ENCODE results near the gene CPLX4. TPM values are rescaled to one million over a fixed set of nuclear protein-coding genes. Genes with fewer than 3 reads are reported as not detected.

Gene CPLX4
- polyA plus RNA-seq: not detected

- Histone ChIP-seq H3K27me3 (ENCODE audit: control insufficient read depth in 1 of 2, insufficient read depth in 2 of 2, low read length in 2 of 2) (no peaks in the 10 kb centered on the region), H3K36me3 (ENCODE audit: control insufficient read depth in 2 of 2, insufficient read depth in 2 of 2, low read length in 1 of 2) (no peaks in the 10 kb centered on the region), H3K4me1 (ENCODE audit: control insufficient read depth in 2 of 2, insufficient read depth in 2 of 2, low read length in 1 of 2) (no peaks in the 10 kb centered on the region), H3K27ac (ENCODE audit: low read depth in 2 of 2, low read length in 1 of 2) (no peak within 1 kb of the TSS), H3K9me3 (ENCODE audit: control insufficient read depth in 2 of 2, insufficient read depth in 1 of 2, low read depth in 1 of 2, low read length in 1 of 2) (no peaks in the 10 kb centered on the region), H3K4me3 (ENCODE audit: low read depth in 1 of 2, low read length in 2 of 2) (no peak within 1 kb of the TSS)
- 79 to 88% methylated on average over 4 of the region's 4 CpGs for WGBS, 2 donors
These were observed at the start of gene CPLX4 for GRCh38 chr18:59318460-59319050. TSS of gene CPLX4 (minus strand) at chr18:59318649. CDS start at chr18:59318462, 187 bp downstream.

- Histone ChIP-seq H3K36me3 (ENCODE audit: control insufficient read depth in 2 of 2, insufficient read depth in 2 of 2, low read length in 1 of 2) (no peaks in the 10 kb centered on the region), H3K4me1 (ENCODE audit: control insufficient read depth in 2 of 2, insufficient read depth in 2 of 2, low read length in 1 of 2) (no peaks in the 10 kb centered on the region), H3K27me3 (ENCODE audit: control insufficient read depth in 1 of 2, insufficient read depth in 2 of 2, low read length in 2 of 2) (no peaks in the 10 kb centered on the region), H3K4me3 (ENCODE audit: low read depth in 1 of 2, low read length in 2 of 2) (no peak overlapping the region), H3K9me3 (ENCODE audit: control insufficient read depth in 2 of 2, insufficient read depth in 1 of 2, low read depth in 1 of 2, low read length in 1 of 2) (no peaks in the 10 kb centered on the region), H3K27ac (ENCODE audit: low read depth in 2 of 2, low read length in 1 of 2) (no peak overlapping the region)
- 96 to 97% methylated on average over 3 of the region's 3 CpGs for WGBS, 2 donors
These were observed 41.9 kb upstream of the CPLX4 start for GRCh38 chr18:59360381-59360780.

GRCh38 chr18:59359576-59359952 lies 41.1 kb upstream of the CPLX4 start:
- 3 to 5% methylated on average over 4 of the region's 4 CpGs for WGBS, 2 donors
- Histone ChIP-seq H3K9me3 (ENCODE audit: control insufficient read depth in 2 of 2, insufficient read depth in 1 of 2, low read depth in 1 of 2, low read length in 1 of 2) (no peaks in the 10 kb centered on the region), H3K36me3 (ENCODE audit: control insufficient read depth in 2 of 2, insufficient read depth in 2 of 2, low read length in 1 of 2) (no peaks in the 10 kb centered on the region), H3K27me3 (ENCODE audit: control insufficient read depth in 1 of 2, insufficient read depth in 2 of 2, low read length in 2 of 2) (no peaks in the 10 kb centered on the region), H3K4me3 (ENCODE audit: low read depth in 1 of 2, low read length in 2 of 2) (peak overlapping the region; percentile 67 to 82), H3K4me1 (ENCODE audit: control insufficient read depth in 2 of 2, insufficient read depth in 2 of 2, low read length in 1 of 2) (no peaks in the 10 kb centered on the region), H3K27ac (ENCODE audit: low read depth in 2 of 2, low read length in 1 of 2) (no peak overlapping the region)

GRCh38 chr18:59358712-59359575 lies 40.5 kb upstream of the CPLX4 start, which contains the start of gene LMAN1:
TSS of gene LMAN1 (minus strand) at chr18:59359265. CDS start at chr18:59359244, 21 bp downstream.
- Histone ChIP-seq H3K4me1 (ENCODE audit: control insufficient read depth in 2 of 2, insufficient read depth in 2 of 2, low read length in 1 of 2) (no peaks in the 10 kb centered on the region), H3K4me3 (ENCODE audit: low read depth in 1 of 2, low read length in 2 of 2) (peak within 1 kb of the TSS; percentile 67 to 82), H3K27me3 (ENCODE audit: control insufficient read depth in 1 of 2, insufficient read depth in 2 of 2, low read length in 2 of 2) (no peaks in the 10 kb centered on the region), H3K27ac (ENCODE audit: low read depth in 2 of 2, low read length in 1 of 2) (peak within 1 kb of the TSS; percentile 79 to 85), H3K36me3 (ENCODE audit: control insufficient read depth in 2 of 2, insufficient read depth in 2 of 2, low read length in 1 of 2) (no peaks in the 10 kb centered on the region), H3K9me3 (ENCODE audit: control insufficient read depth in 2 of 2, insufficient read depth in 1 of 2, low read depth in 1 of 2, low read length in 1 of 2) (no peaks in the 10 kb centered on the region)
- 0 to 1% methylated on average over 61 to 76 of the region's 76 CpGs for WGBS, 2 donors

GRCh38 chr18:59358414-59358711 lies 39.9 kb upstream of the CPLX4 start:
- H3K27ac ChIP-seq (ENCODE audit: low read depth in 2 of 2, low read length in 1 of 2): peak overlapping the region; percentile 79 to 85
- no peaks in the 10 kb centered on the region for H3K4me1 ChIP-seq (ENCODE audit: control insufficient read depth in 2 of 2, insufficient read depth in 2 of 2, low read length in 1 of 2)
- no peaks in the 10 kb centered on the region for H3K36me3 ChIP-seq (ENCODE audit: control insufficient read depth in 2 of 2, insufficient read depth in 2 of 2, low read length in 1 of 2)
- no peaks in the 10 kb centered on the region for H3K27me3 ChIP-seq (ENCODE audit: control insufficient read depth in 1 of 2, insufficient read depth in 2 of 2, low read length in 2 of 2)
- H3K9me3 ChIP-seq (ENCODE audit: control insufficient read depth in 2 of 2, insufficient read depth in 1 of 2, low read depth in 1 of 2, low read length in 1 of 2): no peaks in the 10 kb centered on the region
- H3K4me3 ChIP-seq (ENCODE audit: low read depth in 1 of 2, low read length in 2 of 2): peak overlapping the region; percentile 67 to 82
- 0% methylated on average over 8 of the region's 8 CpGs for WGBS, 2 donors

- H3K4me3 ChIP-seq (ENCODE audit: low read depth in 1 of 2, low read length in 2 of 2): peak overlapping the region in 1 of 2 donors; percentile 67
These were observed 39.5 kb upstream of the CPLX4 start for GRCh38 chr18:59357928-59358327.

GRCh38 chr18:59354731-59355130 lies 36.3 kb upstream of the CPLX4 start:
- H3K4me1 ChIP-seq (ENCODE audit: control insufficient read depth in 2 of 2, insufficient read depth in 2 of 2, low read length in 1 of 2): no peaks in the 10 kb centered on the region
- peaks cover 0 to 2% of the 10 kb centered on the region in 2 donors for H3K36me3 ChIP-seq (ENCODE audit: control insufficient read depth in 2 of 2, insufficient read depth in 2 of 2, low read length in 1 of 2)
- 63 to 74% methylated on average over 2 of the region's 2 CpGs for WGBS, 2 donors
- no peak overlapping the region for H3K27ac ChIP-seq (ENCODE audit: low read depth in 2 of 2, low read length in 1 of 2)
- H3K27me3 ChIP-seq (ENCODE audit: control insufficient read depth in 1 of 2, insufficient read depth in 2 of 2, low read length in 2 of 2): no peaks in the 10 kb centered on the region
- no peak overlapping the region for H3K4me3 ChIP-seq (ENCODE audit: low read depth in 1 of 2, low read length in 2 of 2)
- no peaks in the 10 kb centered on the region for H3K9me3 ChIP-seq (ENCODE audit: control insufficient read depth in 2 of 2, insufficient read depth in 1 of 2, low read depth in 1 of 2, low read length in 1 of 2)

More at GRCh38 chr18:59357928-59358327, 39.5 kb upstream of the CPLX4 start:
- H3K36me3 ChIP-seq (ENCODE audit: control insufficient read depth in 2 of 2, insufficient read depth in 2 of 2, low read length in 1 of 2): no peaks in the 10 kb centered on the region
- H3K4me1 ChIP-seq (ENCODE audit: control insufficient read depth in 2 of 2, insufficient read depth in 2 of 2, low read length in 1 of 2): no peaks in the 10 kb centered on the region
- no peak overlapping the region for H3K27ac ChIP-seq (ENCODE audit: low read depth in 2 of 2, low read length in 1 of 2)
- no peaks in the 10 kb centered on the region for H3K27me3 ChIP-seq (ENCODE audit: control insufficient read depth in 1 of 2, insufficient read depth in 2 of 2, low read length in 2 of 2)
- WGBS, 2 donors: 5 to 6% methylated on average over 4 of the region's 4 CpGs
- H3K9me3 ChIP-seq (ENCODE audit: control insufficient read depth in 2 of 2, insufficient read depth in 1 of 2, low read depth in 1 of 2, low read length in 1 of 2): no peaks in the 10 kb centered on the region

- WGBS, 2 donors: 72 to 78% methylated on average over 4 of the region's 4 CpGs
- H3K9me3 ChIP-seq (ENCODE audit: control insufficient read depth in 2 of 2, insufficient read depth in 1 of 2, low read depth in 1 of 2, low read length in 1 of 2): no peaks in the 10 kb centered on the region
- H3K4me3 ChIP-seq (ENCODE audit: low read depth in 1 of 2, low read length in 2 of 2): no peak overlapping the region
- no peak overlapping the region for H3K27ac ChIP-seq (ENCODE audit: low read depth in 2 of 2, low read length in 1 of 2)
- peaks cover 0 to 2% of the 10 kb centered on the region in 2 donors for H3K36me3 ChIP-seq (ENCODE audit: control insufficient read depth in 2 of 2, insufficient read depth in 2 of 2, low read length in 1 of 2)
- H3K4me1 ChIP-seq (ENCODE audit: control insufficient read depth in 2 of 2, insufficient read depth in 2 of 2, low read length in 1 of 2): no peaks in the 10 kb centered on the region
- no peaks in the 10 kb centered on the region for H3K27me3 ChIP-seq (ENCODE audit: control insufficient read depth in 1 of 2, insufficient read depth in 2 of 2, low read length in 2 of 2)
These were observed 34.7 kb upstream of the CPLX4 start for GRCh38 chr18:59353079-59353680.

- Histone ChIP-seq H3K4me3 (ENCODE audit: low read depth in 1 of 2, low read length in 2 of 2) (no peak overlapping the region), H3K9me3 (ENCODE audit: control insufficient read depth in 2 of 2, insufficient read depth in 1 of 2, low read depth in 1 of 2, low read length in 1 of 2) (no peaks in the 10 kb centered on the region), H3K36me3 (ENCODE audit: control insufficient read depth in 2 of 2, insufficient read depth in 2 of 2, low read length in 1 of 2) (peaks cover 0 to 2% of the 10 kb centered on the region in 2 donors), H3K4me1 (ENCODE audit: control insufficient read depth in 2 of 2, insufficient read depth in 2 of 2, low read length in 1 of 2) (no peaks in the 10 kb centered on the region), H3K27me3 (ENCODE audit: control insufficient read depth in 1 of 2, insufficient read depth in 2 of 2, low read length in 2 of 2) (no peaks in the 10 kb centered on the region), H3K27ac (ENCODE audit: low read depth in 2 of 2, low read length in 1 of 2) (no peak overlapping the region)
- 84 to 88% methylated on average over 3 of the region's 3 CpGs for WGBS, 2 donors
These were observed 33.9 kb upstream of the CPLX4 start for GRCh38 chr18:59352250-59352855.
